Measurements from ENCODE around the gene MAN2C1. TPM values are rescaled to one million over a fixed set of nuclear protein-coding genes. Genes with fewer than 3 reads are reported as not detected.

MAN2C1 gene
- total RNA-seq (2014; rRNA removed; shearing (Covaris generic)) (110 and 141 TPM in 2 replicates), polyA plus RNA-seq (2016; fragmentation: Nextera tagmentation; extraction: Ambion mirVana) (47.6 and 53.0 TPM in 2 replicates)

GRCh38 chr15:75367913-75368688 lies at the start of gene MAN2C1:
Gene MAN2C1, minus strand, starts transcription at chr15:75368607. Its CDS starts 24 bp downstream, at chr15:75368583.
- peaks cover 11% of the 10 kb centered on the region for H3K36me3 ChIP-seq (ENCODE audit: low read depth)
- peaks cover 15% of the 10 kb centered on the region; the same call in 1 of the 2 replicates for H3K4me1 ChIP-seq (ENCODE audit: insufficient read depth)
- in situ Hi-C loops (cut with MboI) = no loop called here
- 0% methylated on average over 60 to 65 of the region's 67 CpGs for WGBS, 2 experiments (ENCODE audit: low coverage in 1 of 2, low lambda C conversion rate in 2 of 2, missing lambda C conversion rate in 2 of 2)
- H3K9me2 ChIP-seq (ENCODE audit: insufficient read depth) = no peaks in the 10 kb centered on the region
- no peaks in the 10 kb centered on the region for H4K20me1 ChIP-seq (ENCODE audit: insufficient read depth)
- peak within 1 kb of the TSS; percentile 84 for H3K4me3 ChIP-seq
- peak within 1 kb of the TSS; percentile 71 for H2AFZ ChIP-seq
- peaks cover 24% of the 10 kb centered on the region for H3F3A ChIP-seq (ENCODE audit: insufficient read depth)
- peaks cover 40% of the 10 kb centered on the region for H3K79me2 ChIP-seq (ENCODE audit: insufficient read depth)
- H3K27me3 ChIP-seq (replicated peaks; ENCODE audit: insufficient read depth) = no peaks in the 10 kb centered on the region
- peak within 1 kb of the TSS; percentile 81 for H3K27ac ChIP-seq
- DNase-seq = peak; percentile 97
- no peaks in the 10 kb centered on the region for H3K9me3 ChIP-seq (ENCODE audit: low read depth)
- H3K4me2 ChIP-seq (ENCODE audit: unreplicated experiment) = peak within 1 kb of the TSS; percentile 96
- H3K9ac ChIP-seq = peak within 1 kb of the TSS; percentile 93
- no peak for TF ChIP-seq EZH2phosphoT487 (IDR thresholded peaks at IDR 0.05; ENCODE audit: insufficient read depth, low read depth)
- TF ChIP-seq EZH2 (IDR thresholded peaks at IDR 0.05; ENCODE audit: insufficient read depth, poor library complexity, severe bottlenecking) = no peak

DNA sequence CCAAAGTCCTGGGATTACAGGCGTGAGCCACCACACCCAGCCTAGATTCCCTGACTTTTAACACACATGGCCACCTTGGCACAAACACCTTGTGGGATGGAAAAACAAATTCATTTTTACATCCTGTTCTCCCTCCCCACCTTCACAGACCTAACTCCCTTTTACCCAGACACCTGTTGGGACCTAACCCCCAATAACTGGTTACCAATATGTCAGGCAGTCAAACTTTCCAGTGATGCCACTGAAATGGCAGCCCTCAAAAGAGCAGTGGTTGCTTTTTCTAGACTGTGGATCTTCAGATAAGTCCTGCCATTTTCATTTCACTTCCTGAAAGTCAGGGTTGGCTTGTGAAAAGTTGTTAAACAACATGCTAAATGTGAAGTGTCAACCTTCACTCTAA lies 48.2 kb upstream of the MAN2C1 start:
- Histone ChIP-seq H3K4me1 (ENCODE audit: insufficient read depth) (peaks cover 6% of the 10 kb centered on the region; the same call in 1 of the 2 replicates), H3K4me2 (ENCODE audit: unreplicated experiment) (no peak overlapping the region)
- TF ChIP-seq EZH2 (IDR thresholded peaks at IDR 0.05; ENCODE audit: insufficient read depth, poor library complexity, severe bottlenecking) (no peak), EZH2phosphoT487 (IDR thresholded peaks at IDR 0.05; ENCODE audit: insufficient read depth, low read depth) (no peak)

DNA sequence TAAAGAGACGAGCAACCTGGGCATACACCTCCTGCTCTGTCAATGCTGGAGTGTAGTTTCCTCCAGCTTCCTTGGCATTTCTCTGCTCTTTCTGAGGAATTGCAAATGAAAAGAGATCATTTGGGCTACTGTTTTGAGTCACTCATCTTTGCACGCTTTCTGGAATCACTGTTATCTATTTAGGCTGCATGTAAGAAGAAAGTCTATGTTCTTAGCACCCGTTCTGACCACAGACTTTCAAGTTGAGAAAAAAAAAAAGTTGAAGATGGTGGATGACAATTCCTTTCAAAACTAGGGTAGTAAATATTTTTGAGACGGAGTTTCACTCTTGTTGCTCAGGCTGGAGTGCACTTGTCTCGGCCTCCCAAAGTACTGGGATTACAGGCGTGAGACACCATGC lies 41.8 kb upstream of the MAN2C1 start:
- in situ Hi-C loops (cut with MboI) = no loop called here
- H3F3A ChIP-seq (ENCODE audit: insufficient read depth) = no peaks in the 10 kb centered on the region
- no peaks in the 10 kb centered on the region for H4K20me1 ChIP-seq (ENCODE audit: insufficient read depth)
- H3K79me2 ChIP-seq (ENCODE audit: insufficient read depth) = peaks cover 5% of the 10 kb centered on the region; the same call in 1 of the 2 replicates
- no peak for DNase-seq
- H3K4me3 ChIP-seq = no peak overlapping the region
- H3K9me2 ChIP-seq (ENCODE audit: insufficient read depth) = no peaks in the 10 kb centered on the region
- H3K4me2 ChIP-seq (ENCODE audit: unreplicated experiment) = no peak overlapping the region
- peaks cover 54% of the 10 kb centered on the region for H3K36me3 ChIP-seq (ENCODE audit: low read depth)
- no peaks in the 10 kb centered on the region for H3K27me3 ChIP-seq (replicated peaks; ENCODE audit: insufficient read depth)
- no peak overlapping the region for H3K27ac ChIP-seq
- WGBS, 2 experiments (ENCODE audit: low coverage in 1 of 2, low lambda C conversion rate in 2 of 2, missing lambda C conversion rate in 2 of 2) = 88 to 93% methylated on average over 6 of the region's 6 CpGs
- H3K4me1 ChIP-seq (ENCODE audit: insufficient read depth) = no peaks in the 10 kb centered on the region
- no peak overlapping the region for H2AFZ ChIP-seq
- TF ChIP-seq EZH2phosphoT487 (IDR thresholded peaks at IDR 0.05; ENCODE audit: insufficient read depth, low read depth) = no peak
- no peak for TF ChIP-seq EZH2 (IDR thresholded peaks at IDR 0.05; ENCODE audit: insufficient read depth, poor library complexity, severe bottlenecking)
- no peaks in the 10 kb centered on the region for H3K9me3 ChIP-seq (ENCODE audit: low read depth)
- H3K9ac ChIP-seq = no peak overlapping the region

More for the DNA sequence above, 48.2 kb upstream of the MAN2C1 start:
- Histone ChIP-seq H3K4me3 (no peak overlapping the region), H3K79me2 (ENCODE audit: insufficient read depth) (peaks cover 24% of the 10 kb centered on the region), H3K9me2 (ENCODE audit: insufficient read depth) (no peaks in the 10 kb centered on the region), H3K27me3 (replicated peaks; ENCODE audit: insufficient read depth) (no peaks in the 10 kb centered on the region), H2AFZ (no peak overlapping the region), H3K36me3 (ENCODE audit: low read depth) (peaks cover 37% of the 10 kb centered on the region), H3K9ac (no peak overlapping the region), H3K27ac (no peak overlapping the region), H3K9me3 (ENCODE audit: low read depth) (no peaks in the 10 kb centered on the region), H3F3A (ENCODE audit: insufficient read depth) (peaks cover 15% of the 10 kb centered on the region; the same call in 1 of the 2 replicates), H4K20me1 (ENCODE audit: insufficient read depth) (no peaks in the 10 kb centered on the region)
- no peak for DNase-seq
- 76 to 89% methylated on average over 1 of the region's 1 CpG for WGBS, 2 experiments (ENCODE audit: low coverage in 1 of 2, low lambda C conversion rate in 2 of 2, missing lambda C conversion rate in 2 of 2)
- in situ Hi-C loops (cut with MboI) = no loop called here

DNA sequence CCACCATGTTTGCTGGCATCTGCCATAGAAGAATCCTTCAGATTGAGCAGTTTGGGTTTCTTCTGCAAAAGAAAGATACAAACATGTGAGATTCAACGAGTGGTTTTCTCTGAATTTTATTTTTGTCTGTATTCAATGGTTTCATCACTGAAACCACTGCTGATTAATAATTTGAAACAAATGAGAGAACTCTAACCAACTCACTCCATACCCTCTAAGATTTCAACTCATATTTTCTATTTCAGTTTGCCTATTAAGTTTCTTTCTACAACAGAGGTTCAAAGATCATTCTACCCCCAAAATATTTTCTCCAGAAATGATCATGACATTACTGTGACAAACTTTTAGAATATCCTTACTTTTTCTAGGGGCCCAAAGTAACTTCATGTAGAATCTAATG lies 38.7 kb upstream of the MAN2C1 start:
- H4K20me1 ChIP-seq (ENCODE audit: insufficient read depth) = no peaks in the 10 kb centered on the region
- no peaks in the 10 kb centered on the region for H3K27me3 ChIP-seq (replicated peaks; ENCODE audit: insufficient read depth)
- H3K4me3 ChIP-seq = no peak overlapping the region
- H3K4me2 ChIP-seq (ENCODE audit: unreplicated experiment) = no peak overlapping the region
- DNase-seq = no peak
- no peaks in the 10 kb centered on the region for H3K79me2 ChIP-seq (ENCODE audit: insufficient read depth)
- WGBS, 2 experiments (ENCODE audit: low coverage in 1 of 2, low lambda C conversion rate in 2 of 2, missing lambda C conversion rate in 2 of 2) = 98 to 100% methylated on average over 1 of the region's 1 CpG
- no peak for TF ChIP-seq EZH2phosphoT487 (IDR thresholded peaks at IDR 0.05; ENCODE audit: insufficient read depth, low read depth)
- TF ChIP-seq EZH2 (IDR thresholded peaks at IDR 0.05; ENCODE audit: insufficient read depth, poor library complexity, severe bottlenecking) = no peak
- no peak overlapping the region for H3K9ac ChIP-seq
- in situ Hi-C loops (cut with MboI) = no loop called here
- no peaks in the 10 kb centered on the region for H3F3A ChIP-seq (ENCODE audit: insufficient read depth)
- no peak overlapping the region for H2AFZ ChIP-seq
- H3K9me3 ChIP-seq (ENCODE audit: low read depth) = no peaks in the 10 kb centered on the region
- no peaks in the 10 kb centered on the region for H3K9me2 ChIP-seq (ENCODE audit: insufficient read depth)
- H3K4me1 ChIP-seq (ENCODE audit: insufficient read depth) = no peaks in the 10 kb centered on the region
- H3K27ac ChIP-seq = no peak overlapping the region
- H3K36me3 ChIP-seq (ENCODE audit: low read depth) = peaks cover 54% of the 10 kb centered on the region

Measured in GM23248 (cell line).